Measurements from ENCODE around the gene SACM1L.

DNA sequence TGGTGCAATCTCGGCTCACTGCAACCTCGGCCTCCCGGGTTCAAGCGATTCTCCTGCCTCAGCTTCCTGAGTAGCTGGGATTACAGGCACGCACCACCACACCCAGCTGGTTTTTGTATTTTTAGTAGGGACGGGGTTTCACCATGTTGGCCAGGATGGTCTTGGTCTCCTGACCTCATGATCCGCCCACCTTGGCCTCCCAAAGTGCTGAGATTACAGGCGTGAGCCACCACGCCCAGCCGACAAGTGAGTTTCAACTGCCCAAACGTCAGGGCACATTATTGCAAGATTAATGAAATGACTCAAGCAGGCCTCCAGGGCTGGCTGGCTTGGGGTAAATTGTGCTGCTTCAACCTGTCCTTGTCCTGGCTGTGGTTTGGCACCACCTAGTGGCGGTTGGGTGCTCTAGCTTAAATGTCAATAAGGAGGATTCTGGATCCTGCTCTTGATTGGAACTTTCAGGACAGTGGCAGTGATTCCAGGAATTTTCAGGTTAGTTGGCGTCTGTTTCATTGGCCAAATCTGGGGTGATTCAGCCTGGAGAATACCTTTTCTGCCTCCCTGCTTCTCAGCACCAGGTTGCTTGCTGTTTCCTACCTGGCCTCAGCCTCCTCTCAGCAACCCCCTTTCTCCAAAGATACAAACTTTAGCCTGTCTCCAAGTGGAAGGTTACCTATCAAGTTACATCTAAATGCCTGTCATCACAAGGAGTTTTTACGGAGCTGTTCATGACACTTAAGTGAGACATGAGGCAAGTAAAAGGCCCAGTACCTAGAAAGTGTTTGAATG lies 32.4 kb upstream of the SACM1L start:
- TF ChIP-seq, protein P1, sequence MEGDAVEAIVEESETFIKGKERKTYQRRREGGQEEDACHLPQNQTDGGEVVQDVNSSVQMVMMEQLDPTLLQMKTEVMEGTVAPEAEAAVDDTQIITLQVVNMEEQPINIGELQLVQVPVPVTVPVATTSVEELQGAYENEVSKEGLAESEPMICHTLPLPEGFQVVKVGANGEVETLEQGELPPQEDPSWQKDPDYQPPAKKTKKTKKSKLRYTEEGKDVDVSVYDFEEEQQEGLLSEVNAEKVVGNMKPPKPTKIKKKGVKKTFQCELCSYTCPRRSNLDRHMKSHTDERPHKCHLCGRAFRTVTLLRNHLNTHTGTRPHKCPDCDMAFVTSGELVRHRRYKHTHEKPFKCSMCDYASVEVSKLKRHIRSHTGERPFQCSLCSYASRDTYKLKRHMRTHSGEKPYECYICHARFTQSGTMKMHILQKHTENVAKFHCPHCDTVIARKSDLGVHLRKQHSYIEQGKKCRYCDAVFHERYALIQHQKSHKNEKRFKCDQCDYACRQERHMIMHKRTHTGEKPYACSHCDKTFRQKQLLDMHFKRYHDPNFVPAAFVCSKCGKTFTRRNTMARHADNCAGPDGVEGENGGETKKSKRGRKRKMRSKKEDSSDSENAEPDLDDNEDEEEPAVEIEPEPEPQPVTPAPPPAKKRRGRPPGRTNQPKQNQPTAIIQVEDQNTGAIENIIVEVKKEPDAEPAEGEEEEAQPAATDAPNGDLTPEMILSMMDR (IDR thresholded peaks at IDR 0.05 in 4 of 5, conservative IDR thresholded peaks at IDR 0.05 in 1 of 5): peak; percentile 96 to 97 (median 97)
- no peak for TF ChIP-seq POLR2A (IDR thresholded peaks at IDR 0.05)
